ENCODE measurements around the gene PELI3.
"Not testable (repeated sequence)": the region's sequence is repeated elsewhere in the genome, so short reads cannot be mapped to it uniquely, and the experiment has no call there.

GRCh38 chr11:66440101-66440939, 26.4 kb upstream of the PELI3 start:
- TF ChIP-seq, protein P1, sequence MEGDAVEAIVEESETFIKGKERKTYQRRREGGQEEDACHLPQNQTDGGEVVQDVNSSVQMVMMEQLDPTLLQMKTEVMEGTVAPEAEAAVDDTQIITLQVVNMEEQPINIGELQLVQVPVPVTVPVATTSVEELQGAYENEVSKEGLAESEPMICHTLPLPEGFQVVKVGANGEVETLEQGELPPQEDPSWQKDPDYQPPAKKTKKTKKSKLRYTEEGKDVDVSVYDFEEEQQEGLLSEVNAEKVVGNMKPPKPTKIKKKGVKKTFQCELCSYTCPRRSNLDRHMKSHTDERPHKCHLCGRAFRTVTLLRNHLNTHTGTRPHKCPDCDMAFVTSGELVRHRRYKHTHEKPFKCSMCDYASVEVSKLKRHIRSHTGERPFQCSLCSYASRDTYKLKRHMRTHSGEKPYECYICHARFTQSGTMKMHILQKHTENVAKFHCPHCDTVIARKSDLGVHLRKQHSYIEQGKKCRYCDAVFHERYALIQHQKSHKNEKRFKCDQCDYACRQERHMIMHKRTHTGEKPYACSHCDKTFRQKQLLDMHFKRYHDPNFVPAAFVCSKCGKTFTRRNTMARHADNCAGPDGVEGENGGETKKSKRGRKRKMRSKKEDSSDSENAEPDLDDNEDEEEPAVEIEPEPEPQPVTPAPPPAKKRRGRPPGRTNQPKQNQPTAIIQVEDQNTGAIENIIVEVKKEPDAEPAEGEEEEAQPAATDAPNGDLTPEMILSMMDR (IDR thresholded peaks at IDR 0.05), result not testable (repeated sequence)
- not testable (repeated sequence) for TF ChIP-seq POLR2A (IDR thresholded peaks at IDR 0.05)
